ENCODE data around the gene RFNG. TPM values are rescaled to one million over a fixed set of nuclear protein-coding genes. Genes with fewer than 3 reads are reported as not detected.
A peak's percentile ranks its signal among the peaks of the same experiment; 100 is the strongest.

The RFNG gene
- total and polyA plus RNA-seq, 2 of the 13 experiments (the other 11 are each of a cell fraction or from before 2014, with no cell fraction given): 61.4 to 64.0 TPM

DNA sequence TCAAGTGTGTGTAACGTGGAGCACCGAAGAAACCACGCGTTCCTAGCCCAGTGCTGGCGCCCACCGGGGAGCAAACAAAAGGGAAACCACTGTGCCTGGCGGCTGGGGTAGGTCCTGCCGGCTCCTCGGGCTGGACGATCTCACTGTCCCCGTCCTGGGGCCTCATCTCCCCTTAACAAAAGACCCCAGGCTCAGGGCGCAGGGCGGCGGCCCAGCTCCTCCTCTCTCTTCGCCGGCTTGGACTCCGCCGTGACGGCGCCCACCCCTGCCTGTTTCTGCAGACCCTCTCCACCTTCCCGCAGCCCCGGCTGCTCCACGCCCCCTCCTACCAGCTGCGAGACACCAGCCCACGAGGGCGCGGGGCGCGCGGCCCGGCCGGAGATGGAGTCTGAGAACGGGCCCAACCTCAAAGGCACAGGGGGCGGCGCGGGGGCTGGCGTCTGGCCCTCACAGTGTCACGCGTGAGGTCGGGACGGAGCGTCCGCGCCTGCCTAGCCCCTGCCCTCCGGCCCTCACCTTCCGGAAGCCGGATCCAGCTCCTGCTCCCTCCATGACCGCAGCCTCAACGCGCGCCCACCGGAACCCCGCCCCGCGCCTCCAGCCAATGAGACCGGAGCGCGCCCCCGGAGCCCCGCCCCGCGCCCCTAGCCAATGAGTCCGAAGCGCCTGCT is 29.2 kb downstream of the RFNG start, which contains the start of gene CENPX (continued):
- TF ChIP-seq, protein P1, sequence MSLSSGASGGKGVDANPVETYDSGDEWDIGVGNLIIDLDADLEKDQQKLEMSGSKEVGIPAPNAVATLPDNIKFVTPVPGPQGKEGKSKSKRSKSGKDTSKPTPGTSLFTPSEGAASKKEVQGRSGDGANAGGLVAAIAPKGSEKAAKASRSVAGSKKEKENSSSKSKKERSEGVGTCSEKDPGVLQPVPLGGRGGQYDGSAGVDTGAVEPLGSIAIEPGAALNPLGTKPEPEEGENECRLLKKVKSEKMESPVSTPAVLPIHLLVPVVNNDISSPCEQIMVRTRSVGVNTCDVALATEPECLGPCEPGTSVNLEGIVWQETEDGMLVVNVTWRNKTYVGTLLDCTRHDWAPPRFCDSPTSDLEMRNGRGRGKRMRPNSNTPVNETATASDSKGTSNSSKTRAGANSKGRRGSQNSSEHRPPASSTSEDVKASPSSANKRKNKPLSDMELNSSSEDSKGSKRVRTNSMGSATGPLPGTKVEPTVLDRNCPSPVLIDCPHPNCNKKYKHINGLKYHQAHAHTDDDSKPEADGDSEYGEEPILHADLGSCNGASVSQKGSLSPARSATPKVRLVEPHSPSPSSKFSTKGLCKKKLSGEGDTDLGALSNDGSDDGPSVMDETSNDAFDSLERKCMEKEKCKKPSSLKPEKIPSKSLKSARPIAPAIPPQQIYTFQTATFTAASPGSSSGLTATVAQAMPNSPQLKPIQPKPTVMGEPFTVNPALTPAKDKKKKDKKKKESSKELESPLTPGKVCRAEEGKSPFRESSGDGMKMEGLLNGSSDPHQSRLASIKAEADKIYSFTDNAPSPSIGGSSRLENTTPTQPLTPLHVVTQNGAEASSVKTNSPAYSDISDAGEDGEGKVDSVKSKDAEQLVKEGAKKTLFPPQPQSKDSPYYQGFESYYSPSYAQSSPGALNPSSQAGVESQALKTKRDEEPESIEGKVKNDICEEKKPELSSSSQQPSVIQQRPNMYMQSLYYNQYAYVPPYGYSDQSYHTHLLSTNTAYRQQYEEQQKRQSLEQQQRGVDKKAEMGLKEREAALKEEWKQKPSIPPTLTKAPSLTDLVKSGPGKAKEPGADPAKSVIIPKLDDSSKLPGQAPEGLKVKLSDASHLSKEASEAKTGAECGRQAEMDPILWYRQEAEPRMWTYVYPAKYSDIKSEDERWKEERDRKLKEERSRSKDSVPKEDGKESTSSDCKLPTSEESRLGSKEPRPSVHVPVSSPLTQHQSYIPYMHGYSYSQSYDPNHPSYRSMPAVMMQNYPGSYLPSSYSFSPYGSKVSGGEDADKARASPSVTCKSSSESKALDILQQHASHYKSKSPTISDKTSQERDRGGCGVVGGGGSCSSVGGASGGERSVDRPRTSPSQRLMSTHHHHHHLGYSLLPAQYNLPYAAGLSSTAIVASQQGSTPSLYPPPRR (CRISPR knock-in tag; IDR thresholded peaks at IDR 0.05; ENCODE audit: borderline replicate concordance): peak; percentile 80
- TF ChIP-seq ZNF839 (CRISPR knock-in tag; IDR thresholded peaks at IDR 0.05; ENCODE audit: borderline replicate concordance): no peak
- peak; percentile 95 for TF ChIP-seq MEIS1 (CRISPR knock-in tag; IDR thresholded peaks at IDR 0.05; ENCODE audit: borderline replicate concordance)
- TF ChIP-seq, protein P2, sequence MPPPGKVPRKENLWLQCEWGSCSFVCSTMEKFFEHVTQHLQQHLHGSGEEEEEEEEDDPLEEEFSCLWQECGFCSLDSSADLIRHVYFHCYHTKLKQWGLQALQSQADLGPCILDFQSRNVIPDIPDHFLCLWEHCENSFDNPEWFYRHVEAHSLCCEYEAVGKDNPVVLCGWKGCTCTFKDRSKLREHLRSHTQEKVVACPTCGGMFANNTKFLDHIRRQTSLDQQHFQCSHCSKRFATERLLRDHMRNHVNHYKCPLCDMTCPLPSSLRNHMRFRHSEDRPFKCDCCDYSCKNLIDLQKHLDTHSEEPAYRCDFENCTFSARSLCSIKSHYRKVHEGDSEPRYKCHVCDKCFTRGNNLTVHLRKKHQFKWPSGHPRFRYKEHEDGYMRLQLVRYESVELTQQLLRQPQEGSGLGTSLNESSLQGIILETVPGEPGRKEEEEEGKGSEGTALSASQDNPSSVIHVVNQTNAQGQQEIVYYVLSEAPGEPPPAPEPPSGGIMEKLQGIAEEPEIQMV (CRISPR knock-in tag; IDR thresholded peaks at IDR 0.05; ENCODE audit: low read depth): peak; percentile 61; the same call in 1 of the 2 replicates
- TF ChIP-seq ZFP36 (IDR thresholded peaks at IDR 0.05; ENCODE audit: borderline replicate concordance, low read depth, low read length, partially characterized antibody): no peak
- TF ChIP-seq ZNF772 (CRISPR knock-in tag; IDR thresholded peaks at IDR 0.05): peak; percentile 21; the same call in 1 of the 2 replicates
- TF ChIP-seq ZFP36L1 (CRISPR knock-in tag; IDR thresholded peaks at IDR 0.05): no peak
- TF ChIP-seq, protein P3, sequence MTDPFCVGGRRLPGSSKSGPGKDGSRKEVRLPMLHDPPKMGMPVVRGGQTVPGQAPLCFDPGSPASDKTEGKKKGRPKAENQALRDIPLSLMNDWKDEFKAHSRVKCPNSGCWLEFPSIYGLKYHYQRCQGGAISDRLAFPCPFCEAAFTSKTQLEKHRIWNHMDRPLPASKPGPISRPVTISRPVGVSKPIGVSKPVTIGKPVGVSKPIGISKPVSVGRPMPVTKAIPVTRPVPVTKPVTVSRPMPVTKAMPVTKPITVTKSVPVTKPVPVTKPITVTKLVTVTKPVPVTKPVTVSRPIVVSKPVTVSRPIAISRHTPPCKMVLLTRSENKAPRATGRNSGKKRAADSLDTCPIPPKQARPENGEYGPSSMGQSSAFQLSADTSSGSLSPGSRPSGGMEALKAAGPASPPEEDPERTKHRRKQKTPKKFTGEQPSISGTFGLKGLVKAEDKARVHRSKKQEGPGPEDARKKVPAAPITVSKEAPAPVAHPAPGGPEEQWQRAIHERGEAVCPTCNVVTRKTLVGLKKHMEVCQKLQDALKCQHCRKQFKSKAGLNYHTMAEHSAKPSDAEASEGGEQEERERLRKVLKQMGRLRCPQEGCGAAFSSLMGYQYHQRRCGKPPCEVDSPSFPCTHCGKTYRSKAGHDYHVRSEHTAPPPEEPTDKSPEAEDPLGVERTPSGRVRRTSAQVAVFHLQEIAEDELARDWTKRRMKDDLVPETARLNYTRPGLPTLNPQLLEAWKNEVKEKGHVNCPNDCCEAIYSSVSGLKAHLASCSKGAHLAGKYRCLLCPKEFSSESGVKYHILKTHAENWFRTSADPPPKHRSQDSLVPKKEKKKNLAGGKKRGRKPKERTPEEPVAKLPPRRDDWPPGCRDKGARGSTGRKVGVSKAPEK (CRISPR knock-in tag; IDR thresholded peaks at IDR 0.05; ENCODE audit: borderline replicate concordance): peak; percentile 66; the same call in 1 of the 2 replicates
- peak; percentile 82; the same call in 1 of the 2 replicates for TF ChIP-seq SALL2 (CRISPR knock-in tag; IDR thresholded peaks at IDR 0.05)
- peak; percentile 25 for TF ChIP-seq ZNF747 (CRISPR knock-in tag; IDR thresholded peaks at IDR 0.05; ENCODE audit: borderline replicate concordance)
- TF ChIP-seq, protein P4, sequence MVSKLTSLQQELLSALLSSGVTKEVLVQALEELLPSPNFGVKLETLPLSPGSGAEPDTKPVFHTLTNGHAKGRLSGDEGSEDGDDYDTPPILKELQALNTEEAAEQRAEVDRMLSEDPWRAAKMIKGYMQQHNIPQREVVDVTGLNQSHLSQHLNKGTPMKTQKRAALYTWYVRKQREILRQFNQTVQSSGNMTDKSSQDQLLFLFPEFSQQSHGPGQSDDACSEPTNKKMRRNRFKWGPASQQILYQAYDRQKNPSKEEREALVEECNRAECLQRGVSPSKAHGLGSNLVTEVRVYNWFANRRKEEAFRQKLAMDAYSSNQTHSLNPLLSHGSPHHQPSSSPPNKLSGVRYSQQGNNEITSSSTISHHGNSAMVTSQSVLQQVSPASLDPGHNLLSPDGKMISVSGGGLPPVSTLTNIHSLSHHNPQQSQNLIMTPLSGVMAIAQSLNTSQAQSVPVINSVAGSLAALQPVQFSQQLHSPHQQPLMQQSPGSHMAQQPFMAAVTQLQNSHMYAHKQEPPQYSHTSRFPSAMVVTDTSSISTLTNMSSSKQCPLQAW (CRISPR knock-in tag; IDR thresholded peaks at IDR 0.05): no peak; the same call in 1 of the 2 replicates
- 0 out of 2 replicates have a peak, but pooled peaks have one; percentile 17 for TF ChIP-seq ZBTB7B (CRISPR knock-in tag; IDR thresholded peaks at IDR 0.05)
- TF ChIP-seq CAMTA2 (CRISPR knock-in tag; IDR thresholded peaks at IDR 0.05; ENCODE audit: borderline replicate concordance): 0 out of 2 replicates have a peak, but pooled peaks have one; percentile 32
- TF ChIP-seq ZZZ3 (CRISPR knock-in tag; IDR thresholded peaks at IDR 0.05; ENCODE audit: borderline replicate concordance): peak; percentile 83; the same call in 1 of the 2 replicates
- TF ChIP-seq SOX5 (CRISPR knock-in tag; IDR thresholded peaks at IDR 0.05; ENCODE audit: borderline replicate concordance): 0 out of 2 replicates have a peak, but pooled peaks have one; percentile 8
- no peak for TF ChIP-seq TGIF2 (CRISPR knock-in tag; IDR thresholded peaks at IDR 0.05)
- TF ChIP-seq ZNF713 (CRISPR knock-in tag; IDR thresholded peaks at IDR 0.05): 0 out of 2 replicates have a peak, but pooled peaks have one; percentile 30
